Vagina (tissue), 2 donors: Measurements from ENCODE around the gene INPP5B. TPM values are rescaled to one million over a fixed set of nuclear protein-coding genes. Genes with fewer than 3 reads are reported as not detected.

Experiments
- DNase-seq, 2 donors: peaks; one replicate each; pipeline ENCODE4 v3.0.0-alpha.2; 2017; ENCODE audit errors: extremely low spot score in 2 of 2
- H3K27ac ChIP-seq: fragments of 200-600 bp; sonication (generic); one replicate; pipeline ENCODE4 v1.5.1; 2019
- H3K27me3 ChIP-seq: fragments of 200-600 bp; sonication (generic); one replicate; pipeline ENCODE4 v1.5.1; 2019
- H3K36me3 ChIP-seq, 2 donors: fragments of 200-600 bp; sonication (generic); one replicate each; pipeline ENCODE4 v1.5.1; 2017 to 2019
- H3K4me1 ChIP-seq: fragments of 200-600 bp; sonication (generic); one replicate; pipeline ENCODE4 v1.5.1; 2019
- H3K4me3 ChIP-seq, 2 donors: fragments of 200-600 bp; sonication (generic); 1 replicate in 1 of 2; 2 replicates in 1 of 2; pipeline ENCODE4 v1.5.1; 2016 to 2019
- H3K9me3 ChIP-seq: fragments of 200-600 bp; sonication (generic); one replicate; pipeline ENCODE4 v1.5.1; 2019
- POLR2A ChIP-seq, 2 donors: fragments of 450-650 bp; IDR thresholded peaks; one replicate each; pipeline ENCODE4 v1.6.1; 2017; ENCODE audit warnings: antibody characterized with exemption in 2 of 2, mild to moderate bottlenecking in 2 of 2, moderate library complexity in 2 of 2
- POLR2AphosphoS5 ChIP-seq, 2 donors: sonication (generic); formaldehyde crosslinking; IDR thresholded peaks; one replicate each; pipeline ENCODE4 v1.9.0; 2017; ENCODE audit warnings: antibody characterized with exemption in 2 of 2, mild to moderate bottlenecking in 2 of 2, low read depth in 1 of 2; ENCODE audit not compliant: insufficient read depth in 1 of 2
- intact Hi-C: fragments of 100-400 bp; cut with DNase I; formaldehyde crosslinking; loops from one replicate; pipeline ENCODE4 v1.15.1; 2023
- total RNA-seq: library from RNA; depleted of rRNA; stranded (reverse); fragments of >200 nt; gene quantifications from one replicate; pipeline ENCODE4 v1.2.3, GENCODE V29; 2016
- TF ChIP-seq, protein P1 (sequence below), 3 experiments: fragments of 450-650 bp in 2 of 3; fragments of 200-600 bp in 1 of 3; sonication (generic) in 1 of 3; IDR thresholded peaks; one replicate each; pipeline ENCODE4 v1.5.1; 2017 to 2019; ENCODE audit warnings: antibody characterized with exemption in 3 of 3, mild to moderate bottlenecking in 2 of 3, moderate library complexity in 2 of 3

The INPP5B gene
- total RNA-seq, 1 donor from 2014 or later = 31.2 TPM

GRCh38 chr1:37849480-37849879 lies 97.4 kb downstream of the INPP5B start:
- H3K4me1 ChIP-seq = peaks cover 67% of the 10 kb centered on the region
- H3K4me3 ChIP-seq = no peak overlapping the region
- peaks cover 0 to 2% of the 10 kb centered on the region in 2 donors for H3K36me3 ChIP-seq
- intact Hi-C loops = no loop called here
- H3K9me3 ChIP-seq = no peaks in the 10 kb centered on the region
- H3K27me3 ChIP-seq = no peaks in the 10 kb centered on the region
- TF ChIP-seq, protein P1, sequence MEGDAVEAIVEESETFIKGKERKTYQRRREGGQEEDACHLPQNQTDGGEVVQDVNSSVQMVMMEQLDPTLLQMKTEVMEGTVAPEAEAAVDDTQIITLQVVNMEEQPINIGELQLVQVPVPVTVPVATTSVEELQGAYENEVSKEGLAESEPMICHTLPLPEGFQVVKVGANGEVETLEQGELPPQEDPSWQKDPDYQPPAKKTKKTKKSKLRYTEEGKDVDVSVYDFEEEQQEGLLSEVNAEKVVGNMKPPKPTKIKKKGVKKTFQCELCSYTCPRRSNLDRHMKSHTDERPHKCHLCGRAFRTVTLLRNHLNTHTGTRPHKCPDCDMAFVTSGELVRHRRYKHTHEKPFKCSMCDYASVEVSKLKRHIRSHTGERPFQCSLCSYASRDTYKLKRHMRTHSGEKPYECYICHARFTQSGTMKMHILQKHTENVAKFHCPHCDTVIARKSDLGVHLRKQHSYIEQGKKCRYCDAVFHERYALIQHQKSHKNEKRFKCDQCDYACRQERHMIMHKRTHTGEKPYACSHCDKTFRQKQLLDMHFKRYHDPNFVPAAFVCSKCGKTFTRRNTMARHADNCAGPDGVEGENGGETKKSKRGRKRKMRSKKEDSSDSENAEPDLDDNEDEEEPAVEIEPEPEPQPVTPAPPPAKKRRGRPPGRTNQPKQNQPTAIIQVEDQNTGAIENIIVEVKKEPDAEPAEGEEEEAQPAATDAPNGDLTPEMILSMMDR (IDR thresholded peaks at IDR 0.05) = no peak
- TF ChIP-seq POLR2A (IDR thresholded peaks at IDR 0.05) (no peak), POLR2AphosphoS5 (IDR thresholded peaks at IDR 0.05; ENCODE audit: insufficient read depth in 1 of 2, low read depth in 1 of 2) (no peak)
- no peak overlapping the region for H3K27ac ChIP-seq
- DNase-seq = no peak

GRCh38 chr1:37846647-37847339 lies 100.1 kb downstream of the INPP5B start:
- no peak overlapping the region for H3K27ac ChIP-seq
- peaks cover 52% of the 10 kb centered on the region for H3K4me1 ChIP-seq
- no peaks in the 10 kb centered on the region for H3K9me3 ChIP-seq
- no peaks in the 10 kb centered on the region for H3K27me3 ChIP-seq
- no peaks in the 10 kb centered on the region for H3K36me3 ChIP-seq
- no peak for DNase-seq
- H3K4me3 ChIP-seq = no peak overlapping the region
- no peak for TF ChIP-seq POLR2AphosphoS5 (IDR thresholded peaks at IDR 0.05; ENCODE audit: insufficient read depth in 1 of 2, low read depth in 1 of 2)
- TF ChIP-seq, protein P1 (IDR thresholded peaks at IDR 0.05) = no peak
- TF ChIP-seq POLR2A (IDR thresholded peaks at IDR 0.05) = no peak
- intact Hi-C loops = no loop called here

DNA sequence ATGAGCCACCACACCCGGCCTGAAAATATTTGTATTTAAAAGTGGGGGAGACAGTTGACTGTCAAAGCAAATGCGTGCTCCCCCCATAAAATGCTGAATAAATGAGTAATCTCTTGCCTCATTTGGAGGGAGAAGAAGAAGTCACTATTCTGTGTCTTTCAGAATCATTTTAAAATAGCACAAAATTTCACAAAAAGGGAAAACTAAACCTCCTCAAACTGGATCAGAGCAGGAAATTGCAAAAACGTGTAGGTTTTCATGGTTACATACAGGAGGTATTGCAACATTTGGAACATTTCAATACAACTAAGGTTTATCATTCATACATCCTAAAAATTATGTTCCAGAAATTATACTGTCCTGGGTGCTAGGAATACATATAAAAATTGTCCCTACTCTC lies 101.1 kb downstream of the INPP5B start:
- Histone ChIP-seq H3K4me3 (no peak overlapping the region), H3K27ac (no peak overlapping the region), H3K9me3 (no peaks in the 10 kb centered on the region), H3K4me1 (peaks cover 51% of the 10 kb centered on the region), H3K36me3 (no peaks in the 10 kb centered on the region), H3K27me3 (no peaks in the 10 kb centered on the region)
- TF ChIP-seq POLR2A (IDR thresholded peaks at IDR 0.05) = no peak
- TF ChIP-seq, protein P1 (IDR thresholded peaks at IDR 0.05) = no peak
- no peak for TF ChIP-seq POLR2AphosphoS5 (IDR thresholded peaks at IDR 0.05; ENCODE audit: insufficient read depth in 1 of 2, low read depth in 1 of 2)
- intact Hi-C loops = no loop called here
- no peak for DNase-seq

DNA sequence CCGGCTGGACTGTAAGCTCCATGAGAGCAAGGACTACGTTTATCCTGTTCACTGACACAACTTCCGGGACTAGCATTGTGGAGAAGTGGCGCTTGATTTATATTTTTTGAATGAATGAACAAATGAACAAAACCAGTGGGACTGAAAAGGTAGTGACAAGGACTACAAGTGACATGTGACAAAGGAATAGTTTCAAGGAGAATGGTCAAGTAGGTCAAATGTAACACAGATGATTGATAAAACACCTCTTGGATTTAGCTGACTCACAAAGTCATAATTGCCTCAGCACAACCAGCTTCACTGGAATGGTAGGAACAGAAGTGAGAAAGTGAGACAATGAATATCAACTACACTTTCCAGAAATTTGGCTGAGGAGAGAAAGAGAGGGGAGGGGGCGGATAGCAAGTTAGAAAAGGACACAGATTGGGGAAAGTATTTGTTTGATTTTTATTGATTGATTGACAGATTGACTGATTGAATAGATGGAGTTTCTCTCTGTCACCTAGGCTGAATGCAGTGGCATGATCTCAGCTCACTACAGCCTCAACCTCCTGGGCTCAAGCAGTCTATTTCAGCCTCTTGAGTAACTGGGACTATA lies 101.7 kb downstream of the INPP5B start:
- TF ChIP-seq, protein P1 (IDR thresholded peaks at IDR 0.05) = no peak
- TF ChIP-seq POLR2A (IDR thresholded peaks at IDR 0.05) = no peak
- H3K4me1 ChIP-seq = peaks cover 47% of the 10 kb centered on the region
- H3K36me3 ChIP-seq = no peaks in the 10 kb centered on the region
- H3K27ac ChIP-seq = no peak overlapping the region
- no peak for DNase-seq
- no peak overlapping the region for H3K4me3 ChIP-seq
- no peaks in the 10 kb centered on the region for H3K27me3 ChIP-seq
- no peaks in the 10 kb centered on the region for H3K9me3 ChIP-seq
- intact Hi-C loops = no loop called here

DNA sequence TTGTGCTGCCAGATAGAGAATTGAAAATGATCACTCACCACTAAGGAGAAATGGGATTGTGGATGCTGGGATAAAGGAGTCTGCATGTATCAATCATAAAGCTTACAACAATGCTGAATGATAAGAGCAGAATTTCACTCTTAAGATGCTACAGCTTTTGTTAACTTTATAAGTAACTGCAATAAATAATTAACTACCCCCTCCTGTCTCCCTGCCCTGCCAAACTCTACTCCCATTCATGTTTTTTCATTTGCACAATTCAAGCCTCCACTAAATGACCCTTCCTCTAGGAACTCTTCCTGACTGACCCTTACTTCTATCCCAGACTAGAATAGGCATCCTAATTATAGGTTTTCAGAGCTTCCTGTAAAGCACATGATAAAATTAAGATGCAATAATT lies 102.3 kb downstream of the INPP5B start:
- H3K27me3 ChIP-seq = no peaks in the 10 kb centered on the region
- H3K9me3 ChIP-seq = no peaks in the 10 kb centered on the region
- H3K4me1 ChIP-seq = peaks cover 41% of the 10 kb centered on the region
- DNase-seq = no peak
- H3K4me3 ChIP-seq = no peak overlapping the region
- no peak overlapping the region for H3K27ac ChIP-seq
- peaks cover 0 to 4% of the 10 kb centered on the region in 2 donors for H3K36me3 ChIP-seq
- intact Hi-C loops = no loop called here
- TF ChIP-seq POLR2A (IDR thresholded peaks at IDR 0.05) = no peak
- TF ChIP-seq POLR2AphosphoS5 (IDR thresholded peaks at IDR 0.05; ENCODE audit: insufficient read depth in 1 of 2, low read depth in 1 of 2) = no peak
- TF ChIP-seq, protein P1 (IDR thresholded peaks at IDR 0.05) = no peak
